Measurements from ENCODE around the gene TMEM175. TPM values are rescaled to one million over a fixed set of nuclear protein-coding genes. Genes with fewer than 3 reads are reported as not detected.

The TMEM175 gene
- total RNA-seq, 4 donors from 2014 or later, result 17.4 to 39.1 (median 30.1) TPM

- TF ChIP-seq CTCF (IDR thresholded peaks at IDR 0.05) (no peak), POLR2A (IDR thresholded peaks at IDR 0.05) (no peak)
- WGBS, 2 donors, result 92% methylated on average over 13 of the region's 13 CpGs
- DNase-seq (ENCODE audit: low spot score in 2 of 2), result no peak
- H3K4me3 ChIP-seq (ENCODE audit: low read depth, poor library complexity, severe bottlenecking), result no peak overlapping the region
- intact Hi-C loops (cut with DNase I; ENCODE audit: low total_unique reads), result no loop called here
These were observed 36.0 kb upstream of the TMEM175 start for GRCh38 chr4:896216-896615.

- DNase-seq (ENCODE audit: low spot score in 2 of 2), result no peak
- intact Hi-C loops (cut with DNase I; ENCODE audit: low total_unique reads), result no loop called here
- no peak overlapping the region for H3K4me3 ChIP-seq (ENCODE audit: low read depth, poor library complexity, severe bottlenecking)
- 86 to 95% methylated on average over 20 of the region's 20 CpGs for WGBS, 2 donors
- TF ChIP-seq POLR2A (IDR thresholded peaks at IDR 0.05), result no peak
These were observed 35.6 kb upstream of the TMEM175 start for GRCh38 chr4:896630-897029.

GRCh38 chr4:898123-898522 is 34.1 kb upstream of the TMEM175 start:
- WGBS, 2 donors, result 92 to 93% methylated on average over 15 of the region's 15 CpGs
- intact Hi-C loops (cut with DNase I; ENCODE audit: low total_unique reads), result no loop called here
- TF ChIP-seq POLR2A (IDR thresholded peaks at IDR 0.05) (no peak), CTCF (IDR thresholded peaks at IDR 0.05) (no peak)
- DNase-seq (ENCODE audit: low spot score in 2 of 2), result no peak
- no peak overlapping the region for H3K4me3 ChIP-seq (ENCODE audit: low read depth, poor library complexity, severe bottlenecking)

- WGBS, 2 donors, result 88 to 91% methylated on average over 27 of the region's 27 CpGs
- no peak for DNase-seq (ENCODE audit: low spot score in 2 of 2)
- TF ChIP-seq CTCF (IDR thresholded peaks at IDR 0.05) (no peak), POLR2A (IDR thresholded peaks at IDR 0.05) (no peak)
- intact Hi-C loops (cut with DNase I; ENCODE audit: low total_unique reads), result no loop called here
- H3K4me3 ChIP-seq (ENCODE audit: low read depth, poor library complexity, severe bottlenecking), result no peak overlapping the region
These were observed 33.2 kb upstream of the TMEM175 start for GRCh38 chr4:898869-899555.

- no peak for DNase-seq (ENCODE audit: low spot score in 2 of 2)
These were observed 32.7 kb upstream of the TMEM175 start for GRCh38 chr4:899556-899906.

GRCh38 chr4:900073-900472 is 32.2 kb upstream of the TMEM175 start:
- no peak for TF ChIP-seq CTCF (IDR thresholded peaks at IDR 0.05)
- no peak for TF ChIP-seq POLR2A (IDR thresholded peaks at IDR 0.05)
- intact Hi-C loops (cut with DNase I; ENCODE audit: low total_unique reads), result no loop called here
- WGBS, 2 donors, result 93 to 96% methylated on average over 24 to 26 of the region's 26 CpGs
- no peak overlapping the region for H3K4me3 ChIP-seq (ENCODE audit: low read depth, poor library complexity, severe bottlenecking)
- no peak for DNase-seq (ENCODE audit: low spot score in 2 of 2)

More at GRCh38 chr4:899556-899906, 32.7 kb upstream of the TMEM175 start:
- intact Hi-C loops (cut with DNase I; ENCODE audit: low total_unique reads), result no loop called here
- 93 to 94% methylated on average over 10 to 12 of the region's 12 CpGs for WGBS, 2 donors
- no peak overlapping the region for H3K4me3 ChIP-seq (ENCODE audit: low read depth, poor library complexity, severe bottlenecking)
- TF ChIP-seq CTCF (IDR thresholded peaks at IDR 0.05), result no peak
- no peak for TF ChIP-seq POLR2A (IDR thresholded peaks at IDR 0.05)

Data from lower leg skin (tissue), 4 donors.